Kidney epithelial cell (primary cell): ENCODE measurements around the gene COL11A2. TPM values are rescaled to one million over a fixed set of nuclear protein-coding genes. Genes with fewer than 3 reads are reported as not detected.

Experiments used
- DNase-seq: peaks from one replicate; pipeline ENCODE4 v3.0.0-alpha.2; 2010; ENCODE audit warnings: low read depth
- H3K27me3 ChIP-seq: 2 replicates; pipeline ENCODE4 v1.6.0; 2011; ENCODE audit warnings: low read length; ENCODE audit not compliant: control insufficient read depth, insufficient read depth
- H3K36me3 ChIP-seq: 2 replicates; pipeline ENCODE4 v1.5.1; 2011; ENCODE audit warnings: low read length; ENCODE audit not compliant: control insufficient read depth, insufficient read depth
- H3K4me3 ChIP-seq: 2 replicates; pipeline ENCODE4 v1.5.1; 2011; ENCODE audit warnings: low read depth, mild to moderate bottlenecking, control low read depth, low read length
- CTCF ChIP-seq: IDR thresholded peaks from 2 replicates; pipeline ENCODE4 v1.5.1; 2011; ENCODE audit warnings: mild to moderate bottlenecking, moderate library complexity, low read length, control low read depth, inconsistent platforms; ENCODE audit not compliant: insufficient read depth, poor library complexity, severe bottlenecking
- total RNA-seq: library from RNA; depleted of rRNA; stranded (reverse); fragments of >200 nt; gene quantifications from 2 replicates; pipeline ENCODE4 v1.2.3, GENCODE V29; 2015

The COL11A2 gene
- total RNA-seq, 1 donor from 2014 or later: 0.38 TPM

- TF ChIP-seq CTCF: peak; percentile 69
- DNase-seq: no peak
- peaks cover 5% of the 10 kb centered on the region for H3K36me3 ChIP-seq
- no peak overlapping the region for H3K4me3 ChIP-seq
- H3K27me3 ChIP-seq: peaks cover 5% of the 10 kb centered on the region
Observed at GRCh38 chr6:33197431-33198048, 5.3 kb upstream of the COL11A2 start.

- no peak for DNase-seq
- Histone ChIP-seq H3K4me3 (no peak overlapping the region), H3K36me3 (peaks cover 2% of the 10 kb centered on the region), H3K27me3 (peaks cover 21% of the 10 kb centered on the region)
- TF ChIP-seq CTCF: no peak
Observed at GRCh38 chr6:33195304-33196165, 3.3 kb upstream of the COL11A2 start.

GRCh38 chr6:33194431-33194979 lies 2.2 kb upstream of the COL11A2 start:
- Histone ChIP-seq H3K4me3 (no peak overlapping the region), H3K27me3 (peaks cover 25% of the 10 kb centered on the region), H3K36me3 (peaks cover 2% of the 10 kb centered on the region)
- no peak for DNase-seq
- no peak for TF ChIP-seq CTCF

- Histone ChIP-seq H3K4me3 (no peak overlapping the region), H3K36me3 (peaks cover 2% of the 10 kb centered on the region), H3K27me3 (peaks cover 26% of the 10 kb centered on the region)
- no peak for DNase-seq
- TF ChIP-seq CTCF: no peak
Observed at GRCh38 chr6:33193619-33194018, 1.4 kb upstream of the COL11A2 start.

- H3K36me3 ChIP-seq: peaks cover 2% of the 10 kb centered on the region
- no peak for TF ChIP-seq CTCF
- H3K4me3 ChIP-seq: peak overlapping the region; percentile 23
- no peak for DNase-seq
- H3K27me3 ChIP-seq: peaks cover 26% of the 10 kb centered on the region
Observed at GRCh38 chr6:33192671-33193602, 670 bp upstream of the COL11A2 start.
